ENCODE results near the gene C5AR2.

Gene C5AR2

DNA sequence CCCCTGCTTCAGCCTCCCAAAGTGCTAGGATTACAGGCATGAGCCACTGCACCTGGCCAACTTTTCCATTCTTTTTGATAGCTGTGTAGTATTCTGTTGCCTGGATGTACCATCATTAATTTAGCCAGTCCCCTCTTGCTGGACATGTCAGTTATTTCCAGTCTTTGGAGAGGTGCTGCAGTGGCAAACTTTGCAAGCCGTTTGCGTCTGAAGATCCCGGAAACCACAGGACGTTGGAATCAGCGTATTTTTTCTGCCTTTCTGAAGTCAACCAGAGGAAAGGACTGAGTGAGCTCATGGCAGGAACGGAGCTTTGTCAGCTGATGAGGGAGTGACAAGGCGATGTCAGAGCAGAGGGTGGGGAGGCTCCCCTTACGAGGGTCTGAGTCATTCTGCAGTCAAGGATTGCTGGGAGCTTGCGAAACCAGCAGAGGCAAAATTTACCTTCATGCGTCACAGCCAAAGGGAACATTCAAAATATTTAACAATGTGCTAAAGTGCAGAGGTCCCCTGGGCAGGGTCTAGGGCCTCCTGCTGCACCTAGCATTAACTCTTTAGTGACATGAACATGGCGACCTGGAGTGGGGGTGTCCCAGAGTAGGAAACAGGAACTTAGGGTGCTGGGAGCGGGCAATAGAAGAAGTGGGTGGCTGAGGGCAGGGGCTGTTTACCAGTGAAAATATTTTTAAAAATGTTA is 16.7 kb upstream of the C5AR2 start:
- H3K4me1 ChIP-seq = no peaks in the 10 kb centered on the region
- no peaks in the 10 kb centered on the region for H3K9me3 ChIP-seq (ENCODE audit: control insufficient read depth, low read length)
- no peaks in the 10 kb centered on the region for H3K79me2 ChIP-seq
- H2AFZ ChIP-seq = no peak overlapping the region
- H3K4me2 ChIP-seq (ENCODE audit: low read length) = no peak overlapping the region
- TF ChIP-seq, protein P1, sequence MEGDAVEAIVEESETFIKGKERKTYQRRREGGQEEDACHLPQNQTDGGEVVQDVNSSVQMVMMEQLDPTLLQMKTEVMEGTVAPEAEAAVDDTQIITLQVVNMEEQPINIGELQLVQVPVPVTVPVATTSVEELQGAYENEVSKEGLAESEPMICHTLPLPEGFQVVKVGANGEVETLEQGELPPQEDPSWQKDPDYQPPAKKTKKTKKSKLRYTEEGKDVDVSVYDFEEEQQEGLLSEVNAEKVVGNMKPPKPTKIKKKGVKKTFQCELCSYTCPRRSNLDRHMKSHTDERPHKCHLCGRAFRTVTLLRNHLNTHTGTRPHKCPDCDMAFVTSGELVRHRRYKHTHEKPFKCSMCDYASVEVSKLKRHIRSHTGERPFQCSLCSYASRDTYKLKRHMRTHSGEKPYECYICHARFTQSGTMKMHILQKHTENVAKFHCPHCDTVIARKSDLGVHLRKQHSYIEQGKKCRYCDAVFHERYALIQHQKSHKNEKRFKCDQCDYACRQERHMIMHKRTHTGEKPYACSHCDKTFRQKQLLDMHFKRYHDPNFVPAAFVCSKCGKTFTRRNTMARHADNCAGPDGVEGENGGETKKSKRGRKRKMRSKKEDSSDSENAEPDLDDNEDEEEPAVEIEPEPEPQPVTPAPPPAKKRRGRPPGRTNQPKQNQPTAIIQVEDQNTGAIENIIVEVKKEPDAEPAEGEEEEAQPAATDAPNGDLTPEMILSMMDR (IDR thresholded peaks at IDR 0.05) = no peak
- no peak overlapping the region for H3K4me3 ChIP-seq (ENCODE audit: low read depth, low read length)
- H3K36me3 ChIP-seq (ENCODE audit: control insufficient read depth, insufficient read depth, low read length) = no peaks in the 10 kb centered on the region
- no peak overlapping the region for H3K27ac ChIP-seq
- no peaks in the 10 kb centered on the region for H3K27me3 ChIP-seq (ENCODE audit: control insufficient read depth, insufficient read depth, low read length)
- no peak overlapping the region for H3K9ac ChIP-seq

DNA sequence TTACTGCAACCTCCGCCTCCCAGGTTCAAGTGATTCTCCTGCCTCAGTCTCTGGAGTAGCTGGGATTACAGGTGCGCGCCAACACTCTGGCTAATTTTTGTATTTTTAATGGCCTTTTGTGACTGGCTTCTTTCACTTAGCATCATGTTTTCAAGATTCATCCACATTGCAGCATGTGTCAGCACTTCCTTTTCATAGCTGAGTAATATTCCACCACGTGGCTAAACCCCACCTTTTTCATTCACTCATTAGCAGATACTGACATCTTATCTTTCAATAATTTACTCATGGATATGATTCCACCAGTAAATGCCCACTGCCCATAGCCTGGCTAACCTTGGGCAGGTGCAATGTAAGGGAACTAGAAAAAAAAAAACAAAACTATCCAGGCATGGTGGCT is 15.5 kb upstream of the C5AR2 start:
- TF ChIP-seq, protein P1 (IDR thresholded peaks at IDR 0.05) = no peak
- H3K27ac ChIP-seq = no peak overlapping the region

DNA sequence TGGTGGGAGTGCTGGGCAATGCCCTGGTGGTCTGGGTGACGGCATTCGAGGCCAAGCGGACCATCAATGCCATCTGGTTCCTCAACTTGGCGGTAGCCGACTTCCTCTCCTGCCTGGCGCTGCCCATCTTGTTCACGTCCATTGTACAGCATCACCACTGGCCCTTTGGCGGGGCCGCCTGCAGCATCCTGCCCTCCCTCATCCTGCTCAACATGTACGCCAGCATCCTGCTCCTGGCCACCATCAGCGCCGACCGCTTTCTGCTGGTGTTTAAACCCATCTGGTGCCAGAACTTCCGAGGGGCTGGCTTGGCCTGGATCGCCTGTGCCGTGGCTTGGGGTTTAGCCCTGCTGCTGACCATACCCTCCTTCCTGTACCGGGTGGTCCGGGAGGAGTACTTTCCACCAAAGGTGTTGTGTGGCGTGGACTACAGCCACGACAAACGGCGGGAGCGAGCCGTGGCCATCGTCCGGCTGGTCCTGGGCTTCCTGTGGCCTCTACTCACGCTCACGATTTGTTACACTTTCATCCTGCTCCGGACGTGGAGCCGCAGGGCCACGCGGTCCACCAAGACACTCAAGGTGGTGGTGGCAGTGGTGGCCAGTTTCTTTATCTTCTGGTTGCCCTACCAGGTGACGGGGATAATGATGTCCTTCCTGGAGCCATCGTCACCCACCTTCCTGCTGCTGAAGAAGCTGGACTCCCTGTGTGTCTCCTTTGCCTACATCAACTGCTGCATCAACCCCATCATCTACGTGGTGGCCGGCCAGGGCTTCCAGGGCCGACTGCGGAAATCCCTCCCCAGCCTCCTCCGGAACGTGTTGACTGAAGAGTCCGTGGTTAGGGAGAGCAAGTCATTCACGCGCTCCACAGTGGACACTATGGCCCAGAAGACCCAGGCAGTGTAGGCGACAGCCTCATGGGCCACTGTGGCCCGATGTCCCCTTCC is 11.8 kb upstream of the C5AR2 start:
- Histone ChIP-seq H3K36me3 (ENCODE audit: control insufficient read depth, insufficient read depth, low read length) (no peaks in the 10 kb centered on the region), H3K79me2 (no peaks in the 10 kb centered on the region), H3K9ac (no peak overlapping the region), H3K4me1 (no peaks in the 10 kb centered on the region), H3K27ac (no peak overlapping the region), H3K4me3 (ENCODE audit: low read depth, low read length) (no peak overlapping the region), H3K9me3 (ENCODE audit: control insufficient read depth, low read length) (no peaks in the 10 kb centered on the region), H3K4me2 (ENCODE audit: low read length) (no peak overlapping the region), H3K27me3 (ENCODE audit: control insufficient read depth, insufficient read depth, low read length) (no peaks in the 10 kb centered on the region), H2AFZ (no peak overlapping the region)
- TF ChIP-seq, protein P1 (IDR thresholded peaks at IDR 0.05) = no peak

More for the DNA sequence above, 15.5 kb upstream of the C5AR2 start:
- Histone ChIP-seq H3K79me2 (no peaks in the 10 kb centered on the region), H3K4me1 (no peaks in the 10 kb centered on the region), H3K9me3 (ENCODE audit: control insufficient read depth, low read length) (no peaks in the 10 kb centered on the region), H3K36me3 (ENCODE audit: control insufficient read depth, insufficient read depth, low read length) (no peaks in the 10 kb centered on the region), H3K27me3 (ENCODE audit: control insufficient read depth, insufficient read depth, low read length) (no peaks in the 10 kb centered on the region), H2AFZ (no peak overlapping the region), H3K4me2 (ENCODE audit: low read length) (no peak overlapping the region), H3K9ac (no peak overlapping the region), H3K4me3 (ENCODE audit: low read depth, low read length) (no peak overlapping the region)

DNA sequence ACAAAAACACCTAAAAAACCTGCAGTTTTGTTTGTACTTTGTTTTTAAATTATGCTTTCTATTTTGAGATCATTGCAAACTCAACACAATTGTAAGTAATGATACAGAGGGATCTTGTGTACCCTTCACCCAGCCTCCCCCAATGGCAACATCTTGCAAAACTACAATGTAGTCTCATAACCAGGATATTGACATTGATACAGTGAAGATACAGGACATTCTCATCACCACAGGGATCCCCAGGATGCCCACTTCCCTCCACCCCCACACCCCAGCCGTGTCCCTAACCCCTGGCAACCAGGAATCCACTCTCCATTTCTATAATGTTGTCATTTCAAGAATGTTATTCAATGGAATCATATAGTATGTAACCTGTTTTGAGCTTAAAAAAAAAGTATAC is 10.3 kb upstream of the C5AR2 start:
- H3K9ac ChIP-seq = no peak overlapping the region
- H3K27me3 ChIP-seq (ENCODE audit: control insufficient read depth, insufficient read depth, low read length) = no peaks in the 10 kb centered on the region
- no peak overlapping the region for H3K27ac ChIP-seq
- no peaks in the 10 kb centered on the region for H3K4me1 ChIP-seq
- TF ChIP-seq, protein P1 (IDR thresholded peaks at IDR 0.05) = no peak
- no peaks in the 10 kb centered on the region for H3K9me3 ChIP-seq (ENCODE audit: control insufficient read depth, low read length)
- H3K36me3 ChIP-seq (ENCODE audit: control insufficient read depth, insufficient read depth, low read length) = no peaks in the 10 kb centered on the region
- H3K79me2 ChIP-seq = no peaks in the 10 kb centered on the region
- H3K4me3 ChIP-seq (ENCODE audit: low read depth, low read length) = no peak overlapping the region
- H2AFZ ChIP-seq = no peak overlapping the region
- H3K4me2 ChIP-seq (ENCODE audit: low read length) = no peak overlapping the region

Measured in parathyroid adenoma (tissue), 2 donors.